ENCODE data around the gene CBX8. TPM values are rescaled to one million over a fixed set of nuclear protein-coding genes. Genes with fewer than 3 reads are reported as not detected.

CBX8 gene
- total and polyA plus RNA-seq, 2 of the 13 experiments (the other 11 are each of a cell fraction or from before 2014, with no cell fraction given) = 0.34 to 12.6 TPM

- TF ChIP-seq, protein P1, sequence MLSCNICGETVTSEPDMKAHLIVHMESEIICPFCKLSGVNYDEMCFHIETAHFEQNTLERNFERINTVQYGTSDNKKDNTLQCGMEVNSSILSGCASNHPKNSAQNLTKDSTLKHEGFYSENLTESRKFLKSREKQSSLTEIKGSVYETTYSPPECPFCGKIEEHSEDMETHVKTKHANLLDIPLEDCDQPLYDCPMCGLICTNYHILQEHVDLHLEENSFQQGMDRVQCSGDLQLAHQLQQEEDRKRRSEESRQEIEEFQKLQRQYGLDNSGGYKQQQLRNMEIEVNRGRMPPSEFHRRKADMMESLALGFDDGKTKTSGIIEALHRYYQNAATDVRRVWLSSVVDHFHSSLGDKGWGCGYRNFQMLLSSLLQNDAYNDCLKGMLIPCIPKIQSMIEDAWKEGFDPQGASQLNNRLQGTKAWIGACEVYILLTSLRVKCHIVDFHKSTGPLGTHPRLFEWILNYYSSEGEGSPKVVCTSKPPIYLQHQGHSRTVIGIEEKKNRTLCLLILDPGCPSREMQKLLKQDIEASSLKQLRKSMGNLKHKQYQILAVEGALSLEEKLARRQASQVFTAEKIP (CRISPR knock-in tag; IDR thresholded peaks at IDR 0.05; ENCODE audit: borderline replicate concordance) = no peak
- peak; percentile 42; the same call in 1 of the 2 replicates for TF ChIP-seq SMYD3 (CRISPR knock-in tag; IDR thresholded peaks at IDR 0.05)
- TF ChIP-seq, protein P2, sequence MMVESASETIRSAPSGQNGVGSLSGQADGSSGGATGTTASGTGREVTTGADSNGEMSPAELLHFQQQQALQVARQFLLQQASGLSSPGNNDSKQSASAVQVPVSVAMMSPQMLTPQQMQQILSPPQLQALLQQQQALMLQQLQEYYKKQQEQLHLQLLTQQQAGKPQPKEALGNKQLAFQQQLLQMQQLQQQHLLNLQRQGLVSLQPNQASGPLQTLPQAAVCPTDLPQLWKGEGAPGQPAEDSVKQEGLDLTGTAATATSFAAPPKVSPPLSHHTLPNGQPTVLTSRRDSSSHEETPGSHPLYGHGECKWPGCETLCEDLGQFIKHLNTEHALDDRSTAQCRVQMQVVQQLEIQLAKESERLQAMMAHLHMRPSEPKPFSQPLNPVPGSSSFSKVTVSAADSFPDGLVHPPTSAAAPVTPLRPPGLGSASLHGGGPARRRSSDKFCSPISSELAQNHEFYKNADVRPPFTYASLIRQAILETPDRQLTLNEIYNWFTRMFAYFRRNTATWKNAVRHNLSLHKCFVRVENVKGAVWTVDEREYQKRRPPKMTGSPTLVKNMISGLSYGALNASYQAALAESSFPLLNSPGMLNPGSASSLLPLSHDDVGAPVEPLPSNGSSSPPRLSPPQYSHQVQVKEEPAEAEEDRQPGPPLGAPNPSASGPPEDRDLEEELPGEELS (CRISPR knock-in tag; IDR thresholded peaks at IDR 0.05) = no peak
- TF ChIP-seq, protein P3, sequence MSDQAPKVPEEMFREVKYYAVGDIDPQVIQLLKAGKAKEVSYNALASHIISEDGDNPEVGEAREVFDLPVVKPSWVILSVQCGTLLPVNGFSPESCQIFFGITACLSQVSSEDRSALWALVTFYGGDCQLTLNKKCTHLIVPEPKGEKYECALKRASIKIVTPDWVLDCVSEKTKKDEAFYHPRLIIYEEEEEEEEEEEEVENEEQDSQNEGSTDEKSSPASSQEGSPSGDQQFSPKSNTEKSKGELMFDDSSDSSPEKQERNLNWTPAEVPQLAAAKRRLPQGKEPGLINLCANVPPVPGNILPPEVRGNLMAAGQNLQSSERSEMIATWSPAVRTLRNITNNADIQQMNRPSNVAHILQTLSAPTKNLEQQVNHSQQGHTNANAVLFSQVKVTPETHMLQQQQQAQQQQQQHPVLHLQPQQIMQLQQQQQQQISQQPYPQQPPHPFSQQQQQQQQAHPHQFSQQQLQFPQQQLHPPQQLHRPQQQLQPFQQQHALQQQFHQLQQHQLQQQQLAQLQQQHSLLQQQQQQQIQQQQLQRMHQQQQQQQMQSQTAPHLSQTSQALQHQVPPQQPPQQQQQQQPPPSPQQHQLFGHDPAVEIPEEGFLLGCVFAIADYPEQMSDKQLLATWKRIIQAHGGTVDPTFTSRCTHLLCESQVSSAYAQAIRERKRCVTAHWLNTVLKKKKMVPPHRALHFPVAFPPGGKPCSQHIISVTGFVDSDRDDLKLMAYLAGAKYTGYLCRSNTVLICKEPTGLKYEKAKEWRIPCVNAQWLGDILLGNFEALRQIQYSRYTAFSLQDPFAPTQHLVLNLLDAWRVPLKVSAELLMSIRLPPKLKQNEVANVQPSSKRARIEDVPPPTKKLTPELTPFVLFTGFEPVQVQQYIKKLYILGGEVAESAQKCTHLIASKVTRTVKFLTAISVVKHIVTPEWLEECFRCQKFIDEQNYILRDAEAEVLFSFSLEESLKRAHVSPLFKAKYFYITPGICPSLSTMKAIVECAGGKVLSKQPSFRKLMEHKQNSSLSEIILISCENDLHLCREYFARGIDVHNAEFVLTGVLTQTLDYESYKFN (CRISPR knock-in tag; conservative IDR thresholded peaks at IDR 0.05) = peak; percentile 97
- peak; percentile 92 for TF ChIP-seq TCF7 (IDR thresholded peaks at IDR 0.05; ENCODE audit: low read depth)
- TF ChIP-seq ZNF430 (CRISPR knock-in tag; IDR thresholded peaks at IDR 0.05) = peak; percentile 99
- no peak for TF ChIP-seq MLLT10 (CRISPR knock-in tag; IDR thresholded peaks at IDR 0.05)
- no peak; the same call in 1 of the 2 replicates for TF ChIP-seq SETDB1 (CRISPR knock-in tag; IDR thresholded peaks at IDR 0.05; ENCODE audit: borderline replicate concordance)
- TF ChIP-seq KDM4B (CRISPR knock-in tag; IDR thresholded peaks at IDR 0.05) = no peak
- TF ChIP-seq ZNF720 (CRISPR knock-in tag; IDR thresholded peaks at IDR 0.05) = no peak
- no peak for TF ChIP-seq ZNF138 (CRISPR knock-in tag; IDR thresholded peaks at IDR 0.05; ENCODE audit: low read depth)
- TF ChIP-seq ELF1 (CRISPR knock-in tag; IDR thresholded peaks at IDR 0.05) = peak; percentile 38; the same call in 1 of the 2 replicates
- TF ChIP-seq, protein P4, sequence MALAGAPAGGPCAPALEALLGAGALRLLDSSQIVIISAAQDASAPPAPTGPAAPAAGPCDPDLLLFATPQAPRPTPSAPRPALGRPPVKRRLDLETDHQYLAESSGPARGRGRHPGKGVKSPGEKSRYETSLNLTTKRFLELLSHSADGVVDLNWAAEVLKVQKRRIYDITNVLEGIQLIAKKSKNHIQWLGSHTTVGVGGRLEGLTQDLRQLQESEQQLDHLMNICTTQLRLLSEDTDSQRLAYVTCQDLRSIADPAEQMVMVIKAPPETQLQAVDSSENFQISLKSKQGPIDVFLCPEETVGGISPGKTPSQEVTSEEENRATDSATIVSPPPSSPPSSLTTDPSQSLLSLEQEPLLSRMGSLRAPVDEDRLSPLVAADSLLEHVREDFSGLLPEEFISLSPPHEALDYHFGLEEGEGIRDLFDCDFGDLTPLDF (CRISPR knock-in tag; IDR thresholded peaks at IDR 0.05) = no peak
- TF ChIP-seq ADNP (CRISPR knock-in tag; IDR thresholded peaks at IDR 0.05) = no peak
- TF ChIP-seq ZNF225 (CRISPR knock-in tag; IDR thresholded peaks at IDR 0.05) = peak; percentile 85
- TF ChIP-seq ATF7 (IDR thresholded peaks at IDR 0.05) = no peak
- peak; percentile 89; the same call in 1 of the 2 replicates for TF ChIP-seq ATF7 (CRISPR knock-in tag; IDR thresholded peaks at IDR 0.05)
- peak; percentile 90 for TF ChIP-seq ZNF335 (CRISPR knock-in tag; IDR thresholded peaks at IDR 0.05)
- no peak for TF ChIP-seq ZNF382 (CRISPR knock-in tag; IDR thresholded peaks at IDR 0.05; ENCODE audit: borderline replicate concordance)
- no peak for TF ChIP-seq LCORL (IDR thresholded peaks at IDR 0.05)
- TF ChIP-seq LCORL (CRISPR knock-in tag; IDR thresholded peaks at IDR 0.05) = peak; percentile 94
Measured at GRCh38 chr17:79760197-79760906, 36.5 kb downstream of the CBX8 start (continued).

Data from HepG2 (cell line).